IMR-90 (cell line): ENCODE results near the gene PCDHGB7.
"Not testable (repeated sequence)": the region's sequence is repeated elsewhere in the genome, so short reads cannot be mapped to it uniquely, and the experiment has no call there.

Source experiments
- BHLHE40 ChIP-seq: fragments of 150-350 bp; IDR thresholded peaks from 2 replicates; pipeline ENCODE4 v1.6.1; 2016; ENCODE audit warnings: mild to moderate bottlenecking, low read depth, low read length
- CEBPB ChIP-seq: IDR thresholded peaks from 2 replicates; pipeline ENCODE4 v1.6.1; 2012; ENCODE audit warnings: low read depth, low read length, improper control_type of control experiment
- CTCF ChIP-seq: conservative IDR thresholded peaks from 2 replicates; pipeline ENCODE4 v1.5.1; 2012; ENCODE audit warnings: mild to moderate bottlenecking, low read depth, low read length, improper control_type of control experiment
- ELK1 ChIP-seq: fragments of 150-350 bp; IDR thresholded peaks from 2 replicates; pipeline ENCODE4 v1.6.1; 2016; ENCODE audit warnings: low read depth, mild to moderate bottlenecking, low read length, moderate library complexity, borderline replicate concordance
- FOS ChIP-seq: fragments of 150-350 bp; IDR thresholded peaks from 2 replicates; pipeline ENCODE4 v1.6.1; 2016; ENCODE audit warnings: low read depth, low read length
- MAFK ChIP-seq: IDR thresholded peaks from 2 replicates; pipeline ENCODE4 v1.6.1; 2012; ENCODE audit warnings: low read depth, low read length, improper control_type of control experiment
- MAZ ChIP-seq: IDR thresholded peaks from 2 replicates; pipeline ENCODE4 v1.6.1; 2012; ENCODE audit warnings: low read depth, mild to moderate bottlenecking, low read length, improper control_type of control experiment, moderate library complexity, borderline replicate concordance
- POLR2A ChIP-seq: IDR thresholded peaks from 2 replicates; pipeline ENCODE4 v1.6.1; 2012; ENCODE audit warnings: mild to moderate bottlenecking, low read depth, low read length
- RAD21 ChIP-seq: IDR thresholded peaks from 2 replicates; pipeline ENCODE4 v1.6.1; 2012; ENCODE audit warnings: low read length, improper control_type of control experiment
- RCOR1 ChIP-seq: IDR thresholded peaks from 2 replicates; pipeline ENCODE4 v1.6.1; 2012; ENCODE audit warnings: mild to moderate bottlenecking, low read length, improper control_type of control experiment; ENCODE audit not compliant: insufficient replicate concordance
- RFX5 ChIP-seq: IDR thresholded peaks from 2 replicates; pipeline ENCODE4 v1.8.0; 2012; ENCODE audit warnings: low read depth, mild to moderate bottlenecking, low read length, moderate library complexity
- SMC3 ChIP-seq: fragments of 150-350 bp; IDR thresholded peaks from 2 replicates; pipeline ENCODE4 v1.6.1; 2016; ENCODE audit warnings: low read depth, mild to moderate bottlenecking, antibody characterized with exemption, low read length, moderate library complexity
- USF2 ChIP-seq: fragments of 150-350 bp; IDR thresholded peaks from 2 replicates; pipeline ENCODE4 v1.6.1; 2017; ENCODE audit warnings: mild to moderate bottlenecking, antibody characterized with exemption, low read length, low read depth

GRCh38 chr5:141407790-141408505 is 9.5 kb upstream of the PCDHGB7 start, which contains the start of gene PCDHGB6:
- not testable (repeated sequence) for TF ChIP-seq ELK1, MAFK, USF2, FOS, POLR2A, MAZ, BHLHE40, RFX5, CEBPB, RCOR1, SMC3
- TF ChIP-seq CTCF = peak; percentile 37
- TF ChIP-seq RAD21 = peak; percentile 38
